GM12872 (cell line): ENCODE results near the gene TECTA.

ENCODE experiments used
- CTCF ChIP-seq: IDR thresholded peaks from 3 replicates; pipeline ENCODE4 v1.5.1; 2011; ENCODE audit warnings: low read depth, mild to moderate bottlenecking, low read length, moderate library complexity; ENCODE audit not compliant: insufficient read depth

The TECTA gene

GRCh38 chr11:121236115-121237001, 135.3 kb downstream of the TECTA start:
- TF ChIP-seq CTCF, result no peak

GRCh38 chr11:121237686-121238658, 136.9 kb downstream of the TECTA start:
- TF ChIP-seq CTCF, result no peak

GRCh38 chr11:121238956-121239355, 137.9 kb downstream of the TECTA start:
- TF ChIP-seq CTCF, result no peak

GRCh38 chr11:121240650-121241303, 139.7 kb downstream of the TECTA start:
- no peak for TF ChIP-seq CTCF
